Astrocyte (in vitro differentiated cells and primary cell): ENCODE measurements around the gene PLEKHA5. TPM values are rescaled to one million over a fixed set of nuclear protein-coding genes. Genes with fewer than 3 reads are reported as not detected.

ENCODE experiments used
- DNase-seq: peaks from one replicate; pipeline ENCODE4 v3.0.0-alpha.2; 2010; ENCODE audit warnings: low read depth
- FAIRE-seq: peaks from 2 replicates; lab custom pipeline; 2011; peaks lifted over from hg19 to GRCh38; lab: Jason Lieb, UNC
- H2AFZ ChIP-seq: 2 replicates; pipeline ENCODE4 v1.6.0; 2012; ENCODE audit warnings: low read depth, low read length, inconsistent platforms
- H3K27ac ChIP-seq: 2 replicates; pipeline ENCODE4 v1.5.1; 2011; ENCODE audit warnings: low read depth, low read length, inconsistent platforms
- H3K27me3 ChIP-seq: 2 replicates; pipeline ENCODE4 v1.6.0; 2011; ENCODE audit warnings: low read length, inconsistent platforms; ENCODE audit not compliant: insufficient read depth
- H3K36me3 ChIP-seq: 2 replicates; pipeline ENCODE4 v1.5.1; 2011; ENCODE audit warnings: low read length, inconsistent platforms; ENCODE audit not compliant: insufficient read depth
- H3K4me1 ChIP-seq: 2 replicates; pipeline ENCODE4 v1.5.1; 2011; ENCODE audit warnings: low read length, inconsistent platforms; ENCODE audit not compliant: insufficient read depth
- H3K4me2 ChIP-seq: 2 replicates; pipeline ENCODE4 v1.6.0; 2012; ENCODE audit warnings: low read length, inconsistent platforms
- H3K4me3 ChIP-seq: 2 replicates; pipeline ENCODE4 v1.5.1; 2011; ENCODE audit warnings: low read depth, mild to moderate bottlenecking, low read length, inconsistent platforms; ENCODE audit not compliant: insufficient read depth
- H3K79me2 ChIP-seq: 2 replicates; pipeline ENCODE4 v1.6.0; 2012; ENCODE audit warnings: mild to moderate bottlenecking, low read length, inconsistent platforms; ENCODE audit not compliant: insufficient read depth
- H3K9ac ChIP-seq: 2 replicates; pipeline ENCODE4 v1.6.0; 2012; ENCODE audit warnings: mild to moderate bottlenecking, low read length, inconsistent platforms
- H3K9me3 ChIP-seq: 2 replicates; pipeline ENCODE4 v1.5.1; 2012; ENCODE audit warnings: low read depth, mild to moderate bottlenecking, low read length, inconsistent platforms; ENCODE audit not compliant: insufficient read depth
- H4K20me1 ChIP-seq: 2 replicates; pipeline ENCODE4 v1.6.0; 2012; ENCODE audit warnings: low read length, inconsistent platforms; ENCODE audit not compliant: insufficient read depth
- H3K27ac Mint-ChIP-seq: one replicate; pipeline ENCODE4 v1.8.0; 2021; ENCODE audit warnings: mild to moderate bottlenecking, mixed read lengths; ENCODE audit not compliant: unreplicated experiment
- H3K27me3 Mint-ChIP-seq: one replicate; pipeline ENCODE4 v1.8.0; 2021; ENCODE audit warnings: low read depth, mixed read lengths; ENCODE audit not compliant: unreplicated experiment
- H3K36me3 Mint-ChIP-seq: one replicate; pipeline ENCODE4 v1.8.0; 2021; ENCODE audit warnings: low read depth, mixed read lengths; ENCODE audit not compliant: unreplicated experiment
- H3K4me1 Mint-ChIP-seq: one replicate; pipeline ENCODE4 v1.8.0; 2021; ENCODE audit warnings: low read depth, mixed read lengths; ENCODE audit not compliant: unreplicated experiment
- H3K4me3 Mint-ChIP-seq: one replicate; pipeline ENCODE4 v1.8.0; 2021; ENCODE audit warnings: mild to moderate bottlenecking, moderate library complexity, mixed read lengths; ENCODE audit not compliant: unreplicated experiment
- H3K9me3 Mint-ChIP-seq: one replicate; pipeline ENCODE4 v1.8.0; 2021; ENCODE audit warnings: mild to moderate bottlenecking, mixed read lengths; ENCODE audit not compliant: unreplicated experiment
- CTCF ChIP-seq: IDR thresholded peaks from 2 replicates; pipeline ENCODE4 v1.5.1; 2011; ENCODE audit warnings: low read depth, mild to moderate bottlenecking, inconsistent platforms, low read length, moderate library complexity; ENCODE audit not compliant: insufficient read depth
- EZH2 ChIP-seq: IDR thresholded peaks from 2 replicates; pipeline ENCODE4 v1.6.1; 2012; ENCODE audit warnings: mild to moderate bottlenecking, low read length, inconsistent platforms; ENCODE audit not compliant: insufficient read depth
- total RNA-seq: library from RNA; stranded (reverse); gene quantifications from 2 replicates; pipeline ENCODE4 v1.2.1, GENCODE V29; 2021

Gene PLEKHA5
- total RNA-seq, 1 donor from 2014 or later = 38.9 TPM

- Mint-ChIP-seq H3K27ac (peak overlapping the region; percentile 23), H3K9me3 (no peaks in the 10 kb centered on the region), H3K27me3 (no peaks in the 10 kb centered on the region), H3K4me1 (peaks cover 36% of the 10 kb centered on the region), H3K4me3 (no peak overlapping the region), H3K36me3 (no peaks in the 10 kb centered on the region)
- H3K36me3 ChIP-seq = no peaks in the 10 kb centered on the region
- DNase-seq (no peak), FAIRE-seq (peak; percentile 20)
- H3K27ac ChIP-seq = peak overlapping the region; percentile 8
- no peaks in the 10 kb centered on the region for H3K27me3 ChIP-seq
- H3K9me3 ChIP-seq = no peaks in the 10 kb centered on the region
- peaks cover 29% of the 10 kb centered on the region for H3K79me2 ChIP-seq
- no peak overlapping the region for H3K4me3 ChIP-seq
- H3K4me2 ChIP-seq = peak overlapping the region; percentile 17
- peaks cover 26% of the 10 kb centered on the region for H3K4me1 ChIP-seq
- H3K9ac ChIP-seq = no peak overlapping the region
- H4K20me1 ChIP-seq = peaks cover 3% of the 10 kb centered on the region
- TF ChIP-seq CTCF (no peak), EZH2 (no peak)
- H2AFZ ChIP-seq = no peak overlapping the region
Observed at GRCh38 chr12:19189522-19189921, 60.0 kb downstream of the PLEKHA5 start.

- Histone ChIP-seq H3K36me3 (no peaks in the 10 kb centered on the region), H3K9me3 (no peaks in the 10 kb centered on the region), H3K27me3 (no peaks in the 10 kb centered on the region), H3K9ac (peak overlapping the region; percentile 8), H3K79me2 (peaks cover 29% of the 10 kb centered on the region), H3K4me3 (no peak overlapping the region), H2AFZ (no peak overlapping the region), H4K20me1 (peaks cover 3% of the 10 kb centered on the region), H3K27ac (peak overlapping the region; percentile 62), H3K4me1 (peaks cover 26% of the 10 kb centered on the region), H3K4me2 (peak overlapping the region; percentile 38)
- H3K27ac Mint-ChIP-seq = peak overlapping the region; percentile 78
- peak; percentile 74 for DNase-seq
- peaks cover 35% of the 10 kb centered on the region for H3K4me1 Mint-ChIP-seq
- H3K9me3 Mint-ChIP-seq = no peaks in the 10 kb centered on the region
- TF ChIP-seq EZH2 = no peak
- no peak for TF ChIP-seq CTCF
- no peaks in the 10 kb centered on the region for H3K27me3 Mint-ChIP-seq
- no peak for FAIRE-seq
- no peaks in the 10 kb centered on the region for H3K36me3 Mint-ChIP-seq
- no peak overlapping the region for H3K4me3 Mint-ChIP-seq
Observed at GRCh38 chr12:19190292-19191031, 60.9 kb downstream of the PLEKHA5 start.

- H3K4me1 Mint-ChIP-seq = peaks cover 35% of the 10 kb centered on the region
- Histone ChIP-seq H4K20me1 (peaks cover 3% of the 10 kb centered on the region), H3K9me3 (no peaks in the 10 kb centered on the region), H3K27ac (peak overlapping the region; percentile 62), H3K4me1 (peaks cover 26% of the 10 kb centered on the region), H3K4me3 (no peak overlapping the region), H3K4me2 (peak overlapping the region; percentile 19), H3K79me2 (peaks cover 33% of the 10 kb centered on the region), H3K9ac (no peak overlapping the region), H3K36me3 (no peaks in the 10 kb centered on the region), H2AFZ (no peak overlapping the region), H3K27me3 (no peaks in the 10 kb centered on the region)
- DNase-seq (no peak), FAIRE-seq (no peak)
- H3K27ac Mint-ChIP-seq = peak overlapping the region; percentile 86
- no peaks in the 10 kb centered on the region for H3K36me3 Mint-ChIP-seq
- no peak for TF ChIP-seq CTCF
- no peak for TF ChIP-seq EZH2
- H3K9me3 Mint-ChIP-seq = no peaks in the 10 kb centered on the region
- no peak overlapping the region for H3K4me3 Mint-ChIP-seq
- H3K27me3 Mint-ChIP-seq = no peaks in the 10 kb centered on the region
Observed at GRCh38 chr12:19191089-19191488, 61.6 kb downstream of the PLEKHA5 start.
